Stimulated activated CD4-positive, alpha-beta T cell treated with anti-CD3 and anti-CD28 coated beads, TNF-alpha, amount 100 ng/mL, for 48 hours (primary cell): ENCODE data around the gene LUC7L.
"Not testable (repeated sequence)": the region's sequence is repeated elsewhere in the genome, so short reads cannot be mapped to it uniquely, and the experiment has no call there.

Source experiments
- DNase-seq, 3 donors: peaks; one replicate each; pipeline ENCODE4 v3.0.0-alpha.2; 2020; ENCODE audit warnings: low read depth in 3 of 3

Gene LUC7L

GRCh38 chr16:230351-230750, 1.1 kb upstream of the LUC7L start:
- DNase-seq: not testable (repeated sequence)

DNA sequence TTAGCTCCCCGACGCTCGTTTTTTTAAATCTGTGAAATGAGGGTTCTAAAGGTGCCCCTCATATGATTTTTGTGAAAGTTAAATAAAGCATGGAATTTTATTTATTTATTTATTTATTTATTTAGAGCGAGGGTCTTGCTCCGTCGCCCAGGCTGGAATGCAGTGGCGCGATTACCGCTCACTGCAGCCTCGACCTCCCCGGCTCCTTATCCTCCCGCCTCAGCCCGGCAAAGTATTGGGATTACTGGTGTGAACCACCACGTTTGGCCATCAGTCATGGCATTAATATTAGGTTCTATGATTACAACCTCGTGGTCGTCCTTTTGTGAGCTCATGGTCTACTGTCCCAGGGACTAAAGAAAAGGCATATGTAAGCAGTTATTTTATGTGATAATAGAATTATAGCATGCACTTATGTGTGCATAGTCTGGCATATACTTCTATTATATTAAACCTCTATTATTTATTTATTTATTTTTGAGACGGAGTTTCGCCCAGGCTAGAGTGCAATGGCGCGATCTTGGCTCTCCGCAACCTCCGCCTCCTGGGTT, 557 bp upstream of the LUC7L start:
- DNase-seq: no peak

- DNase-seq: no peak
Observed at GRCh38 chr16:228151-228851, 948 bp downstream of the LUC7L start.

GRCh38 chr16:220021-220420, 9.2 kb downstream of the LUC7L start:
- DNase-seq: no peak

- DNase-seq: no peak
Observed at GRCh38 chr16:212999-213398, 16.2 kb downstream of the LUC7L start.

GRCh38 chr16:211631-212180, 17.5 kb downstream of the LUC7L start:
- not testable (repeated sequence) for DNase-seq

DNA sequence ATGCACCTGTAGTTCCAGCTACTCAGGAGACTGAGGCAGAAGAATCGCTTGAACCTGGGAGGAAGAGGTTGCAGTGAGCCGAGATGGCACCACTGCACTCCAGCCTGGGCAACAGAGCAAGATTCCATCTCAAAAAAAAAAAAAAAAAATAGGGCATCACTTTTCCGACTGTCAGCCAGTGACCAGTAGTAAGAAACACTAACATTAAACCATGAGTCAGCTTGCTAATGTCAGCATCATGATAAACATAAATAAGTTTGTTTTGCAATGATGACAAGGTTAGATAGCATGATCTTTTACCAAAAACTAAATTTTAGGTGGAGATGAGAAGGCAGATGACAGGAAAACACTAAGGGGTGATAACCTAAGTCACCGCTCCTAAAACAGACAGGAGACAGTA, 19.9 kb downstream of the LUC7L start:
- DNase-seq: not testable (repeated sequence)

- not testable (repeated sequence) for DNase-seq
Observed at GRCh38 chr16:204046-204445, 25.2 kb downstream of the LUC7L start.

DNA sequence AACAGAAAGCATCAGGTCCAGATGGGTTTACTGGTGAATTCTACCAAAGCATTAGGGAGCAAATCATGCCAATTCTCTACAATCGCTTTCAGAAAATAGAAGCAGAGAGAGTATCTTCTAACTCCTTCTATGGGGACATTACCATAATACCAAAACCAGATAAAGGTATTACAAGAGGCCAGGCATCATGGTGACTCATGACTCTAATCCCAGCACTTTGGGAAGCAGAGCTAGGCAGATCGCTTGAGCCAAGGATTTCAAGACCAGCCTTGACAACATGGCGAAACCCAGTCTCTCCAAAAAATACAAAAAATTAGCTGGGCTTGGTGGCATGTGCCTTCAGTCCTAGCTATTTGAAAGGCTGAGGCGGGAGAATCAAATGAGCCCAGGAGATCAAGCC, 26.0 kb downstream of the LUC7L start:
- DNase-seq: no peak

DNA sequence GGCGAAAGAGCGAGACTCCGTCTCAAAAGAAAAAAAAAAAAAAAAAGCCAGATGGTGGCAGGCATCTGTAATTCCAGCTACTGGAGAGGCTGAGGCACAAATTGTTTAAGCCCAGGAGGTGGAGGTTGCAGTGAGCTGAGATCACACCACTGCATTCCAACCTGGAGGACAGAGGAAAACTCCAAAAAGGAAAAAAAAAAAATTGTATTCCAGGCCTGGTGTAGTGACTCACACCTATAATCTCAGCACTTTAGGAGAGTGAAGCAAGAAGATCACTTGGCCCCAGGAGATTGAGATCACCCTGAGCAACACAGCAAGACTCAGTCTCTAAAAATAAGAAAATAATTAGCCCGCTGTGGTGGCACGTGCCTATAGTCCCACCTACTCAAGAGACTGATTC, 28.9 kb downstream of the LUC7L start:
- no peak for DNase-seq

DNA sequence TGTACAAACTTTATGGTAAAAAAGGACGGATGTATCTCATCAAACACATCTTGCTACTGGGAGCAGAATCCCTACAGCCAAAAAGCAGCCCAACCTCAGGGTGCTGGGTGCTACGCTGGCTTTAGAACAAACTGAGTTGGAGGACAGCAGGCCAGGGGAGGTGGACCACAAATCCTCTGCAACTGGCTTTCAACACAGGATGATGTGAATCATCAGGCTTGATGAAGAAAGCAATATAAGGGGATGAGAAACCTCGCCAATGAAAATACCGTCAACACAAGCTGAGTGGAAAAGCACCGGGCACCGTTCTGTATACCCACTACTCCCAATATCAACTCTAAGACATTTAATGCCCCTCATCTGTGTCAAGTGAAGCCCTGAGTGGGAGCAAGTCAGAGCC, 34.7 kb downstream of the LUC7L start:
- no peak for DNase-seq

GRCh38 chr16:193441-193840, 35.8 kb downstream of the LUC7L start:
- no peak for DNase-seq

- DNase-seq: no peak
Observed at GRCh38 chr16:192686-193085, 36.6 kb downstream of the LUC7L start.

DNA sequence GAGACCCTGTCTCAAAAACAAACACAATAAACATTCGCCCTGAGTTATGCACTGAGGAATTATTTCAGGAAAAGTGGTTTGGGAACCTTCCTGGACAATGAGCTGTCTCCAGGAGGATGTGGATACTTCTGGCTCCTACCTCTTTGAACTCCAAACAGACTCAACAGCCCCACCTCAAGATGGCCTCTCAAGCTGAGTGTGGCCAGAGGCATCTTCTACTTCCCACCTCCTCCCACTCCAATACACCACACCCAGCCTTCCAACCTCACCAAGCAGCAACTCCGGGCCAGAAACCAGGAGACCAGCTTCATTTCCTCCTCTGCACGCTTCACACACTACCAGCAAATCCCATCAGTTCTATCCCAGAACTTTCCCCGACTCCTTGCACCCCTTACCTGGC, 37.4 kb downstream of the LUC7L start:
- no peak for DNase-seq

- DNase-seq: no peak
Observed at GRCh38 chr16:189604-190186, 39.6 kb downstream of the LUC7L start.

GRCh38 chr16:188674-189073, 40.6 kb downstream of the LUC7L start:
- DNase-seq: no peak

GRCh38 chr16:187330-187729, 41.9 kb downstream of the LUC7L start:
- DNase-seq: no peak

GRCh38 chr16:185691-186090, 43.6 kb downstream of the LUC7L start:
- DNase-seq: no peak

GRCh38 chr16:185213-185612, 44.0 kb downstream of the LUC7L start:
- DNase-seq: no peak

DNA sequence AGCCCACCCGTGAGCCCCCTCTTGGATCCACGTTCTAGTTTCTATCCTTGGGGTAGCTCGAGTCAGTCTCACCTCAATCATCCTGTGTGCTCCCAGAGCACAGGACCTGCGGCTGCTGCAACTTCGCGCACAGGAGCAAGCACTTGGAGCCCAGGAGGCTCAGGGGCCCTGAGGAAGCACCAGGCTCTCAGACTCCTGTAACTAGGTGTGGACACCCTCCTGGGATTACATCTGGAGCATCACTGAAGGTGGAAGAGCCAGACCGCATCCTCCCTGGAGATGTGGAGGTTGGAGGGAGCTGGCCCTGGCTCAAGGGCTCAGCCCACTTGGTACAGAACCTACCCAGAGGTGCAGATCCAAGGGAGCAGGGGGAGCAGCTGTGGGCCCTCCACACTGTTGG, 46.2 kb downstream of the LUC7L start:
- no peak for DNase-seq

DNA sequence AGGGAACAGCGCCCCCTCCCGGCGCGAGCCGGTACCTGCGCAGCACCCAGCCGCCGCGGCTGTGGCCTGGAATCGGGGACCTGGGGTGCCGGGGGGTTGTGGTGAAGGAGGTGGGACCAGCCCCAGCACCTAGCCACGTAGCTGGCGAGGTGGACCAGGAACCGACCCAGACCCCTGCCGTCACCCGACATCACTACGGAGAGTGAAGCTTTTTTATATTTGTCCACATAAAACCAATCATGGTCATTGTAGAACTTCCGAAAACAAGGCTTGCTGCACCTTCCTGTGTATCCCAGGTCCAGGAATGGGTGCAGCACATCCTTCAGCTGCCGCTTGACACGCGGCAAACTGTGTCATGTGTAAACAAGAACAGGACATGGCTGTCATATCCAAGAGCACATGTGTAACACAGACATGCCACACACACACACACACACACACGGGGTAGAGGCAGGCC, 47.7 kb downstream of the LUC7L start:
- DNase-seq: no peak

DNA sequence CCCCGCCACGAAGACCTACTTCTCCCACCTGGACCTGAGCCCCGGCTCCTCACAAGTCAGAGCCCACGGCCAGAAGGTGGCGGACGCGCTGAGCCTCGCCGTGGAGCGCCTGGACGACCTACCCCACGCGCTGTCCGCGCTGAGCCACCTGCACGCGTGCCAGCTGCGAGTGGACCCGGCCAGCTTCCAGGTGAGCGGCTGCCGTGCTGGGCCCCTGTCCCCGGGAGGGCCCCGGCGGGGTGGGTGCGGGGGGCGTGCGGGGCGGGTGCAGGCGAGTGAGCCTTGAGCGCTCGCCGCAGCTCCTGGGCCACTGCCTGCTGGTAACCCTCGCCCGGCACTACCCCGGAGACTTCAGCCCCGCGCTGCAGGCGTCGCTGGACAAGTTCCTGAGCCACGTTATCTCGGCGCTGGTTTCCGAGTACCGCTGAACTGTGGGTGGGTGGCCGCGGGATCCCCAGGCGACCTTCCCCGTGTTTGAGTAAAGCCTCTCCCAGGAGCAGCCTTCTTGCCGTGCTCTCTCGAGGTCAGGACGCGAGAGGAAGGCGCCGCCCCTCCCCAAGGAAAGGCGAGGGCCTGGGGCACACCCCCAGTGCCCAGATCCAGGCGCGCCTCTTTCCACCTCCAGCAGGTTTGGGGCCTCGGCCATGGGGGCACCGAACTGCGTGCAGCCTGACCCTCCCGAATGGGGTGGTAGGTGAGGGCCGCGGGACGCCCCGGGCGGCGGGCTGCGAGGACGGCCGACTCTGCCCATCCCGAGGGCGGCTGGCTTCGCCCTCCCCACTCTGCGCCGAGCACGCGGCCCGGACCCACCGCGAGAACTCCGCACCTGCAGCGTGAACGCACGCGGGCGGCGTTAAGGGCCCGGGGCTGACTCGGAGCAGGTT, 48.3 kb downstream of the LUC7L start:
- peak; percentile 75 to 85 (median 78) for DNase-seq
